GM10266 (cell line): Measurements from ENCODE around the gene EMSY.

Experiments
- DNase-seq: peaks from one replicate; pipeline ENCODE4 v3.0.0; 2012; ENCODE audit errors: extremely low spot score
- TF ChIP-seq, protein P1 (sequence below): IDR thresholded peaks from 2 replicates; pipeline ENCODE4 v1.5.1; 2012; ENCODE audit warnings: mild to moderate bottlenecking, low read depth; ENCODE audit not compliant: control insufficient read depth, insufficient read depth; ENCODE audit errors: missing control alignments

The EMSY gene

DNA sequence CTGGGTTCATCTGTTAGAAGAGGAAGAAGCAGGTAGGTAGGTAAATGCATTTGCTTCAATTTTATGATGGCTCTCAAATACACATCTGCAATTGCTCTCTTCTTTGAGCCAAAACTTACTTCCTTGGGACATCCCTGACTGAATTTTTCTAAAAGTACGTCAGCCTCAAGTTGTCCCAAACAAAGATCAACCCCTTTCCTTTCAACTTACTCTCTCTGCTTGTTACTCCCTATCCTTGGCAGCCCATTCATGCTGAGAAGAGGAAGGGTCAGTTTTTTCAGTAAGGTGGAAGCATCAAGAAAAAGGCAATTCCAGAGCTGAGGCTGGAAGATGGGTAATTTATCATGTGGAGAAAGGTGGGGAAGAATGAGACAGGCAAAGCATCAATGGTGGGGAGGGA is 114.5 kb downstream of the EMSY start:
- TF ChIP-seq, protein P1, sequence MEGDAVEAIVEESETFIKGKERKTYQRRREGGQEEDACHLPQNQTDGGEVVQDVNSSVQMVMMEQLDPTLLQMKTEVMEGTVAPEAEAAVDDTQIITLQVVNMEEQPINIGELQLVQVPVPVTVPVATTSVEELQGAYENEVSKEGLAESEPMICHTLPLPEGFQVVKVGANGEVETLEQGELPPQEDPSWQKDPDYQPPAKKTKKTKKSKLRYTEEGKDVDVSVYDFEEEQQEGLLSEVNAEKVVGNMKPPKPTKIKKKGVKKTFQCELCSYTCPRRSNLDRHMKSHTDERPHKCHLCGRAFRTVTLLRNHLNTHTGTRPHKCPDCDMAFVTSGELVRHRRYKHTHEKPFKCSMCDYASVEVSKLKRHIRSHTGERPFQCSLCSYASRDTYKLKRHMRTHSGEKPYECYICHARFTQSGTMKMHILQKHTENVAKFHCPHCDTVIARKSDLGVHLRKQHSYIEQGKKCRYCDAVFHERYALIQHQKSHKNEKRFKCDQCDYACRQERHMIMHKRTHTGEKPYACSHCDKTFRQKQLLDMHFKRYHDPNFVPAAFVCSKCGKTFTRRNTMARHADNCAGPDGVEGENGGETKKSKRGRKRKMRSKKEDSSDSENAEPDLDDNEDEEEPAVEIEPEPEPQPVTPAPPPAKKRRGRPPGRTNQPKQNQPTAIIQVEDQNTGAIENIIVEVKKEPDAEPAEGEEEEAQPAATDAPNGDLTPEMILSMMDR, result no peak
- no peak for DNase-seq

DNA sequence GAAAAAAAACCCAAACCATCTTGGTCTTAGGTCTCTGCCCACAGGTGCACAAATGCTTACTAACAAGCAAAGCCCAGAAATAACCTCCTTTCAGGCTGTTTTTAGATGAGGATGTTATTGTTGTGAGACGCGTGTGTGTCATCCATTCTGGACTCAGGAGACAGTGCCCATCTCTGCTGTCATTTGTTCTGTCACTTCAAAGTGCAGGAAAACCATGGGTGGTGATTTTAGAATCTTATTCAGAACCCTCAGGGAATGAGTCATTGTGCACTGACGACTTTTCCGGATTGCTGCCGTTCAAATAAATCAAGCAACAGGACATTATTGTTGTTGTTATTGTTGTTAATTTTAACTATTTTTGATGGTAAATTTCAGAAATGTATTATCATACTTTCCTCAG is 115.4 kb downstream of the EMSY start:
- no peak for DNase-seq
- TF ChIP-seq, protein P1, result no peak

DNA sequence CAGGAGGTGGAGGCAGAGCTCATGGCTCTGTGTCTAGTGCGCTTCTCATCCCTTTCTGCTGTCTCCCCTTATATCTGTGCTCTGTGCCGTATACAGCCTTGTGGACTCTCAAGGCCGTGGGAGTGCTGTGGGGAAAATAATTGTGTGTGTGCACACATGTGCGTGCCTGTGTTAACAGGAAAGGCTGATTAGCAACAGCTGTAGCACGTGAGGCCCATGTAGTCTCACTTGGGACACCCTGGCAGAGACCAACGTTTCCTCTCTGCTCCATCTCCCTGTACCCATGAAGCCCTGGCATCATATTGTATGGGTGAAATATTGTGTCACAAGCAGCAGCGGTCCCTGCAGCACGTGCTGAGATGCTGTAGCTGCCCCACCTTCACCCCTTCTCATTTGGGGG is 116.4 kb downstream of the EMSY start:
- no peak for DNase-seq
- TF ChIP-seq, protein P1, result no peak

DNA sequence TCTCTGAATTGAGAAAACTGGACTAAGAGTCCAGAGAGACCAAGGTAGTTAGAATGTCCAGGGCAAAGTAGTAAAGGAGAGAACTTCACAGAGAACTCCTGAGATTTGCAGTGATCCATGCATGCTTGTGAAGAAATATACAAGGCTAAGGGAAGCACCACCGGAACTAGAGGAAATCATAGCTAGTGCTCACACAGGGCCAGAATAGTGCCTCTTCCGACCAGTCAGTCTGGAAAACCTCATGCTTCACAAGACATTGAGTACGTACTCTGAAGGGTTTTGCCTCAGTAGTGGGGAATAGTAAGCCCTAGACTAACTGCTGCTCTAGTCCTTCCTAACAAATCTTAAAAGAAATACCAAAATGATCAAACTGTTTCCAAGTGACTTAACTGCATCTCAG is 117.7 kb downstream of the EMSY start:
- DNase-seq, result no peak
- TF ChIP-seq, protein P1, result no peak

DNA sequence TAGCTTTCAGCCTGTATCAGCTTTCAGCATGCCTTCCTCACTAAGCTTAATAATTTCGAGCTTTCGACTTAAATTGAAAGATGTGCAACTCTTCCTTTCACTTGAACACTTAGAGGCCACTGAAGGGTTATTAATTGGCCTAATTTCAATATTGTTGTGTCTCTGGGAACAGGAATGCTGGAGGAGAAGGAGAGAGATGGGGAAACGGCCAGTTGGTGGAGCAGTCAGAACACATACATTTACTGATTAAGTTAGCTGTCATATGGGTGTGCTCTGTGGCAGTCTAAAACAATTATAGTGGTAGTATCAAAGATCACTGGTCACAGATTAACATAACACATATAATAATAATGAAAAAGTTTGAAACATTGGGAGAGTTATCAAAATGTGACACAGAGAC is 119.5 kb downstream of the EMSY start:
- TF ChIP-seq, protein P1, result no peak
- DNase-seq, result no peak

DNA sequence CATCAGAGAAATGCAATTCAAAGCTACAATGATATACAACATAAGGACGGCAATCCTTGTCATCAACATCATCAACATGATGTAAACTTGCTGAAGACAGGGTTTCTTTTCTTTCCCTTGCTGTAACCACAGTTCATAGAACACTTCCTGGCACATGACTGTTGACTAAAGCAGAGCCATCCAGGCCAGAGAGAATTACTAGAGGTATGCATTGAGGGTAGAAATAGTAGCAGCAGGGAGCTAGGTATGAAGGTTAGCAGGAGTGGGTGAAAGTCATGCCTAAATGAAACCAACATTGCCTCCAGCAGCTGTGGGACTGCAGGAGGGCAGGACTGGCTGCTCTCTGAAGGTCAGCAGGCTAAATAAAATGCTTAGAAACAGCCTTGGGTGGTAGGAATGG is 122.0 kb downstream of the EMSY start:
- TF ChIP-seq, protein P1, result no peak
- no peak for DNase-seq

DNA sequence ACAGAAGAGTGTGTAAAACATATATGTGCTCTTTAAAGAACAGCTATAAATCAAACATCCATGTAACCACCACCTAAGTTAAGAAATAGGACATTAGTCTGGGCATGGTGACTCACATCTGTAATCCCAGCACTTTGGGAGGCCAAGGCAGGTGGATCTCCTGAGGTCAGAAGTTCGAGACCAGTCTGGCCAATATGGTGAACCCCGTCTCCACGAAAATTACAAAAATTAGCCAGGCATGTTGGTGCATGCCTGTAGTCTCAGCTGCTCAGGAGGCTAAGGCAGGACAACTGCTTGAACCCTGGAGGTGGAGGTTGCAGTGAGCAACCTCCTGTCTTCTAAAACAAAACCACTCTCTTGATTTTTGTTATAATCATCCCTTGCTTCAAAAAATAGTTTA is 122.4 kb downstream of the EMSY start:
- no peak for DNase-seq
- TF ChIP-seq, protein P1, result no peak

DNA sequence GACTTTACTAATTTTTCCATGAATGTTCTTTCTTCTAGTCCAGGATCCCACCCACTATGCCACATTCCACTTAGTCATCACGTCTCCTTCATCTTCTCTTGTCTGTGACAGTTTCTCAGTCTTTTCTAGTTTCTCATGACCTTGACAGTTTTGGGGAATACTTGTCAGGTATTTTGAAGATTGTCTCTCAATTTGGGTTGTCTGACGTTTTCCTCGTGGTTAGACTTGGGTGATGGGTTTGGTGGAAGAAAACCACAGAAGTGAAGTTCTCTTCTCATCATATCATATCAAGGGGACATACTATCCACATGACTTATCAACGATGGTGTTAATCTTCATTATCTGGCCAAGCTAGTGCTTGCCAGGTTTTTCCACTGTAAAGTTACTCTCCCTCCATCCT is 123.3 kb downstream of the EMSY start:
- TF ChIP-seq, protein P1, result no peak
- no peak for DNase-seq
